ENCODE data around the gene ADAMTS16. TPM values are rescaled to one million over a fixed set of nuclear protein-coding genes. Genes with fewer than 3 reads are reported as not detected.

ADAMTS16 gene
- total and polyA plus RNA-seq, 9 donors: 7.4 to 32.7 (median 13.6) TPM

DNA sequence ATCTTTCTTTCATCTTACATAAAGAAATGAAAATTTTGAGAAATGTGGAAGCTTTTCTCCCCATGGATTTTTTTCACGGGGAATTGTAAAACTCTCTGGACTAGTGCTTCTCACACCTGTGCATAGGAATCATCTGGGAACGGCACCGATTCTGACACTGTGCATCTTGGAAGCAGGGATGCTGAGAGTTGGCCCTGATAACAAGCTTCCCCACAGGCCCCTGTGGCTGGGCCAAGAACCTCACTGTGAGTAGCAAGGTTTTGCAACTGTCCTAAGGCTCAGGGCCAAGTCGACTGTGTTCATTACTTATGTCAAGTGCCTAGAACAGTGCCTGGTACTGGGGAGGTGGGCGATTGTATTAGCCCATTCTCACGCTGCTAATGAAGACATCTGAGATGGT is 174.5 kb downstream of the ADAMTS16 start:
- Histone ChIP-seq H3K4me3 (no peak overlapping the region), H3K27me3 (no peaks in the 10 kb centered on the region), H3K27ac (no peak overlapping the region), H3K9me3 (no peaks in the 10 kb centered on the region), H3K4me1 (ENCODE audit: insufficient read depth) (no peaks in the 10 kb centered on the region), H3K36me3 (no peaks in the 10 kb centered on the region)
- 91 to 94% (median 94%) methylated on average over 6 of the region's 6 CpGs for WGBS, 3 donors
- no peak for DNase-seq
- intact Hi-C loops (cut with DNase I): no loop called here
- TF ChIP-seq POLR2A (IDR thresholded peaks at IDR 0.05) (no peak), EP300 (IDR thresholded peaks at IDR 0.05) (no peak)
- TF ChIP-seq, protein P1, sequence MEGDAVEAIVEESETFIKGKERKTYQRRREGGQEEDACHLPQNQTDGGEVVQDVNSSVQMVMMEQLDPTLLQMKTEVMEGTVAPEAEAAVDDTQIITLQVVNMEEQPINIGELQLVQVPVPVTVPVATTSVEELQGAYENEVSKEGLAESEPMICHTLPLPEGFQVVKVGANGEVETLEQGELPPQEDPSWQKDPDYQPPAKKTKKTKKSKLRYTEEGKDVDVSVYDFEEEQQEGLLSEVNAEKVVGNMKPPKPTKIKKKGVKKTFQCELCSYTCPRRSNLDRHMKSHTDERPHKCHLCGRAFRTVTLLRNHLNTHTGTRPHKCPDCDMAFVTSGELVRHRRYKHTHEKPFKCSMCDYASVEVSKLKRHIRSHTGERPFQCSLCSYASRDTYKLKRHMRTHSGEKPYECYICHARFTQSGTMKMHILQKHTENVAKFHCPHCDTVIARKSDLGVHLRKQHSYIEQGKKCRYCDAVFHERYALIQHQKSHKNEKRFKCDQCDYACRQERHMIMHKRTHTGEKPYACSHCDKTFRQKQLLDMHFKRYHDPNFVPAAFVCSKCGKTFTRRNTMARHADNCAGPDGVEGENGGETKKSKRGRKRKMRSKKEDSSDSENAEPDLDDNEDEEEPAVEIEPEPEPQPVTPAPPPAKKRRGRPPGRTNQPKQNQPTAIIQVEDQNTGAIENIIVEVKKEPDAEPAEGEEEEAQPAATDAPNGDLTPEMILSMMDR (IDR thresholded peaks at IDR 0.05): no peak

DNA sequence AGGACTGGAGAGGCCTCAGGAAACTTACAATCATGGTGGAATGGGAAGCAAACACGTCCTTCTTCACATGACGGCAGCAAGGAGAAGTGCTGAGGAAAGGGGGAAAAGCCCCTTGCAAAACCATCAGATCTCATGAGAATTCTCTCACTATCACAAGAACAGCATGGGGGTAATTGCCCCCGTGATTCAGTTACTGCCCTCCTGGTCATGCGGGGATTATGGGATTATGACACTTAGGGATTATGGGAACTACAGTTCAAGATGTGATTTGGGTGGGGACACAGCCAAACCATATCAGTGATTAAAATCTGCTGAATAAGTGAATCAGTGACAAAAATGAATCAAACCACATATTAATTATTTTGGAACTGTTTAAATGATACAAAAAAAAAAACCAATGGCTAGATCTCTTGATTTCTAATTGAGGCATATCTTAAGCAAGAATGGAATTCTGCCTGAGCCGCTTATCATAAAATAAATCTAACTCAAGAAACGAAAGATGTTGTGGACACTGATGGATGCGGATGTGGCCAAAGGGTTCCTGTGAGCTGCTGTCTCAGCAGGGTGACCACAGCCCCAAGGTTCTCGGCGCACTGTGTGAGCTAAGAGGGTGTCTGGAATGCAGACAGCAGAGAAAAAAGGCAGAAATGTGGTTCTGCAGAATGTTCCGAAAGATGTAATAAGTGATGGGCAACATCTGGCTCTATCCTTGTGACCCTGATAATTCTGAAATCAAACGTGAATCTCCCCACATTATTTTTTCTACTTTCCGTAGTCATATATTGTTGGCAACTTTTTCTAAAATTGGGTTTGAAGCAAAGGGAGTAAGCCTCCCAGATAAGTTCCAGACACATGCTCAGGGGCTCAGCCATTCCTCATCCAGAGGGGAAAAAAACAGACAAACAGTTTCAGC is 175.2 kb downstream of the ADAMTS16 start:
- Histone ChIP-seq H3K27ac (no peak overlapping the region), H3K4me3 (no peak overlapping the region), H3K27me3 (no peaks in the 10 kb centered on the region), H3K9me3 (no peaks in the 10 kb centered on the region), H3K4me1 (ENCODE audit: insufficient read depth) (no peaks in the 10 kb centered on the region), H3K36me3 (no peaks in the 10 kb centered on the region)
- DNase-seq: no peak
- TF ChIP-seq POLR2A (IDR thresholded peaks at IDR 0.05) (no peak), EP300 (IDR thresholded peaks at IDR 0.05) (no peak)
- TF ChIP-seq, protein P1 (IDR thresholded peaks at IDR 0.05): no peak
- 75 to 83% (median 76%) methylated on average over 12 of the region's 12 CpGs for WGBS, 3 donors
- intact Hi-C loops (cut with DNase I): no loop called here

DNA sequence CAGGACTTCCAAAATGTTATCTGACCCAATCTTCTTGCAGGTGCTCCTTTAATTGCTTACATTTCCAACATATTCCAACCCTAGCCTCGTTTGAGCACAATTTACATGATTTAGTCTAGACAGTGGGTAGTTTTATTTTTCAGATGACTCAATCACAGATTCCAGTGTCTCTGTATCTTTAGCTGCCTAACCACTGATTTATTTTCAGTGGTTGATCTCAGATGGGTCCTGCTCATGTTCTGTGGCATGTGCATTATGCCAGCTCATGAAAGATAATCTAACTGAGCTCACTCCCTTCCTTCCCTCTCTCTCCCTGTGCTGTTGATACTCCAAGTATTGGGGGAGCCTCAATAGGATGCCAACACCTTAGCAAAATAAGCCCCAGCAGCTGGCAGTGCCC is 176.2 kb downstream of the ADAMTS16 start:
- TF ChIP-seq, protein P1 (IDR thresholded peaks at IDR 0.05): no peak
- TF ChIP-seq EP300 (IDR thresholded peaks at IDR 0.05) (no peak), POLR2A (IDR thresholded peaks at IDR 0.05) (no peak)
- Histone ChIP-seq H3K9me3 (no peaks in the 10 kb centered on the region), H3K27me3 (no peaks in the 10 kb centered on the region)

DNA sequence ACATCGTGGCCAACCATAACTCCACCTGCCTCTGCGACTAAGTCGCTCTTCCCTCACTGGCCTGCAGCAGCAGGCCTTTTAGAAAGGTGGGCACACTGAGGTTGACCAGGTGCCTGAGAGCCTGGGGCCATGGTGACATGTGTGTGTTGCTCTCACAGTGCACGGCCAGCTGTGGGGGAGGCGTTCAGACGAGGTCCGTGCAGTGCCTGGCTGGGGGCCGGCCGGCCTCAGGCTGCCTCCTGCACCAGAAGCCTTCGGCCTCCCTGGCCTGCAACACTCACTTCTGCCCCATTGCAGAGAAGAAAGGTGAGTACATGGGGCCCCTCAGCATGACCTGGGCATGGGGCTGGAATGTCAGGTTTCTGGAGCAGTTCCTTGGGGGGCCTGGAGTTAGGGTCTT is 177.8 kb downstream of the ADAMTS16 start:
- Histone ChIP-seq H3K4me3 (no peak overlapping the region), H3K4me1 (ENCODE audit: insufficient read depth) (no peaks in the 10 kb centered on the region), H3K9me3 (no peaks in the 10 kb centered on the region), H3K27me3 (no peaks in the 10 kb centered on the region), H3K36me3 (no peaks in the 10 kb centered on the region), H3K27ac (no peak overlapping the region)
- TF ChIP-seq, protein P1 (IDR thresholded peaks at IDR 0.05): no peak
- TF ChIP-seq POLR2A (IDR thresholded peaks at IDR 0.05): no peak
- no peak for TF ChIP-seq EP300 (IDR thresholded peaks at IDR 0.05)
- no peak for DNase-seq
- 76 to 81% (median 80%) methylated on average over 10 of the region's 10 CpGs for WGBS, 3 donors
- intact Hi-C loops (cut with DNase I): no loop called here

More for the DNA sequence above, 176.2 kb downstream of the ADAMTS16 start:
- Histone ChIP-seq H3K4me3 (no peak overlapping the region), H3K36me3 (no peaks in the 10 kb centered on the region), H3K4me1 (ENCODE audit: insufficient read depth) (no peaks in the 10 kb centered on the region), H3K27ac (no peak overlapping the region)
- 16 to 25% (median 18%) methylated on average over 1 of the region's 1 CpG for WGBS, 3 donors
- intact Hi-C loops (cut with DNase I): no loop called here
- no peak for DNase-seq

Measured in ovary (tissue), 9 donors.